HL-60 (cell line): ENCODE data around the gene NFYC.

Source experiments
- DNase-seq, 2 experiments: peaks; one replicate each; pipeline ENCODE4 v3.0.0-alpha.2; 2010 to 2020; ENCODE audit warnings: low read depth in 1 of 2, low spot score in 1 of 2
- H3K27ac ChIP-seq: fragments of 250-450 bp; sonication (Bioruptor Pico); replicated peaks from 2 replicates; pipeline ENCODE4 v1.5.1; 2020; ENCODE audit warnings: mild to moderate bottlenecking, moderate library complexity
- H3K27me3 ChIP-seq: fragments of 250-450 bp; sonication (Bioruptor Pico); 2 replicates; pipeline ENCODE4 v1.5.1; 2021; ENCODE audit warnings: mild to moderate bottlenecking, moderate library complexity; ENCODE audit not compliant: insufficient read depth, poor library complexity, severe bottlenecking
- H3K4me3 ChIP-seq: replicated peaks from 2 replicates; pipeline ENCODE4 v1.5.1; 2011; ENCODE audit warnings: mild to moderate bottlenecking, control low read depth, low read length; ENCODE audit not compliant: insufficient read depth
- CTCF ChIP-seq: IDR thresholded peaks from one replicate; pipeline ENCODE4 v1.5.1; 2011; ENCODE audit warnings: low read length, control low read depth, inconsistent platforms; ENCODE audit not compliant: insufficient read depth
- GABPA ChIP-seq: IDR thresholded peaks from 2 replicates; pipeline ENCODE4 v1.6.1; 2012; ENCODE audit warnings: low read depth
- POLR2AphosphoS5 ChIP-seq: IDR thresholded peaks from 2 replicates; pipeline ENCODE4 v1.6.1; 2012; ENCODE audit warnings: low read depth
- REST ChIP-seq: IDR thresholded peaks from 2 replicates; pipeline ENCODE4 v1.6.1; 2012; ENCODE audit warnings: low read depth; ENCODE audit not compliant: insufficient replicate concordance
- SPI1 ChIP-seq: IDR thresholded peaks from 2 replicates; pipeline ENCODE4 v1.6.1; 2012; ENCODE audit warnings: low read depth, mild to moderate bottlenecking, borderline replicate concordance

NFYC gene

GRCh38 chr1:40689737-40690136 is 1.8 kb upstream of the NFYC start:
- no peak for DNase-seq
- no peak overlapping the region for H3K4me3 ChIP-seq
- TF ChIP-seq CTCF (no peak), POLR2AphosphoS5 (no peak), SPI1 (no peak), GABPA (no peak)
- H3K27ac ChIP-seq = no peak overlapping the region
- no peaks in the 10 kb centered on the region for H3K27me3 ChIP-seq

GRCh38 chr1:40690771-40691537 is 550 bp upstream of the NFYC start:
- TF ChIP-seq SPI1 (no peak), CTCF (no peak), GABPA (no peak)
- peak overlapping the region; percentile 99 for H3K27ac ChIP-seq
- DNase-seq = no peak

GRCh38 chr1:40692429-40692895 is 958 bp downstream of the NFYC start:
- peak overlapping the region; percentile 85 for H3K4me3 ChIP-seq
- H3K27me3 ChIP-seq = no peaks in the 10 kb centered on the region
- no peak for DNase-seq
- peak overlapping the region; percentile 99 for H3K27ac ChIP-seq
- TF ChIP-seq SPI1 (no peak), GABPA (no peak), CTCF (no peak), REST (no peak)

More at GRCh38 chr1:40690771-40691537, 550 bp upstream of the NFYC start:
- Histone ChIP-seq H3K27me3 (no peaks in the 10 kb centered on the region), H3K4me3 (peak overlapping the region; percentile 85)

- TF ChIP-seq GABPA = no peak
- TF ChIP-seq POLR2AphosphoS5 = no peak
- TF ChIP-seq CTCF = no peak
- TF ChIP-seq REST = no peak
- TF ChIP-seq SPI1 = no peak
- Histone ChIP-seq H3K27ac (peak overlapping the region; percentile 99), H3K4me3 (peak overlapping the region; percentile 85), H3K27me3 (no peaks in the 10 kb centered on the region)
- DNase-seq = no peak
Measured at GRCh38 chr1:40693425-40693824, 1.9 kb downstream of the NFYC start.
